ENCODE measurements around the gene RCOR3. TPM values are rescaled to one million over a fixed set of nuclear protein-coding genes. Genes with fewer than 3 reads are reported as not detected.
"Not testable (repeated sequence)": the region's sequence is repeated elsewhere in the genome, so short reads cannot be mapped to it uniquely, and the experiment has no call there.

RCOR3 gene
- total RNA-seq, 1 experiment from 2014 or later: 15.6 TPM

DNA sequence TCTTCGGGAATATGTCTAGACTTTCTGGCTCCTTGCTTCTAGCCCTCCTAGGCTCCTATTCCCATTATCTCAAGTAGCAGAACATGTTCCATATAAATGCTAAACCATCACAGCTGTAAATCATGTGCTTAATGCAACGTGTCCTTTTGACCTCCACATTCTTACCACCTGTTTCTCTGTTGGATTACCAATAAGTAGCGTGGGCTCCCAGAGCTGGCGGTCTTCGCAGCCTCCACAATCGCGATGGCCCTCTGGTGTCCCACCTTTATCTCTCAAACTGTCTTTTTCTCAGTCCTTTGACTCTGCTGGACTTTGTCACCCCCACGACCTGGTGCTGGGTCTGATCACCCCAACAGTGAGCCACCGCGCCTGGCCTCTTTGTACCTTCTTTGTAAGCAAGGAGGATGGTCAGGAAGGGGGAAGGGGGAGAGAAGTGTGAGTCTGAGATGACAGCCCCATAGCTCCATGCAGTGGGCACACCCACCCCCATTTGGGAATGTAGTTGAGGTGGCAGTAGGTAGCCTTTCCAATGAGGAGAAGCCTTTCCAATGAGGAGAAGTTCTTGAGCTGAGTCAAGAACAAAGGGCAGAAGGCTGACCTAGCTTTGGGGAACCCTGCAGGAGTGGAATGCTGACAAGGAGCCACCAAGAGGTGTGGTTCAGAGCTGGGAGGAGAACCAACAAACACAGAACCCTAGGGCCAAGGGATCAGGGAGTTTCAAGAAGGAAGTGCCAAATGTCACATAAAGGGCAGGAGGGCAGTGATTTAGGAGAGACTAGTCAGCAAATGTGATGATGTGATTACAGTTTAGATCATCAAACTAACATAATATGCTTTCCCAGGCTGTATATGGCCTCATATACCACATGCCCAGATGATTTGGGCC, 81.7 kb downstream of the RCOR3 start:
- no peak for DNase-seq (ENCODE audit: low read depth)

DNA sequence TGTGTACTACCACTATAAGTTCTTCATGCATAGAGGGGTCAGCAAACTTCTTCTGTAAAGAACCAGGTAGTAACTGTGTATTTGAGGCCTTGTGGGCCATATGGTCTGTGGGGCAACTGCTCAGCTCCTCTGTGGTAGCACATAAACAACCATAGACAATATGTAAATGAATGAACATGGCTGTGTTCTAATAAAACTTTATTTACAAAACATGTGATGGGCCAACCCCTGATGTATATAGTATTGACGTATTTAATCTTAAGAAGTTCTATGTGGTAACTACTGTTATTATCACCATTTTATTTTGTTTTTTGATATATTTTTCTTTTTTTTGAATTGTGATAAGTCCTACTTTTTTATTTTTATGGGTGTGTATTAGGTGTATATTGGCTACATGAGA, 82.8 kb downstream of the RCOR3 start:
- DNase-seq (ENCODE audit: low read depth): no peak

DNA sequence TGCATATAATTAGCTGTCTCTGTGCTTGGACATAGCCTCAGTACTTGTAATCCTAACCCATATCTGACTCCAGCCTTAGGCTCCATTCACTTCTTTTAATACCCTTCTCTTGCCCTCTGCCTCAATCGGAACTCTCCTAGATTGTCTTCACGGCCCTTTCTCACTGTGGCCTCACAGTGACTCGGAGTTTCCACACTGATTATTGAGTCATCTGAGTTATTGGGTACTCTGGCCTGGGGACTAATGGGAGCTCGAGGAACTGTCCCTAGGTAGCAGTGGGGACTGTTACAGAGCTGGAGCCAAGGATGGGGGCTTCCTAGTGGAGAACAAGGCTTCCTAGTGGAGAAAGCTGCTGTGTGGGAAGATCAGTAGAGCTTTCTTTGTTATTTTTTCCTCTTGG, 84.4 kb downstream of the RCOR3 start:
- DNase-seq (ENCODE audit: low read depth): no peak

DNA sequence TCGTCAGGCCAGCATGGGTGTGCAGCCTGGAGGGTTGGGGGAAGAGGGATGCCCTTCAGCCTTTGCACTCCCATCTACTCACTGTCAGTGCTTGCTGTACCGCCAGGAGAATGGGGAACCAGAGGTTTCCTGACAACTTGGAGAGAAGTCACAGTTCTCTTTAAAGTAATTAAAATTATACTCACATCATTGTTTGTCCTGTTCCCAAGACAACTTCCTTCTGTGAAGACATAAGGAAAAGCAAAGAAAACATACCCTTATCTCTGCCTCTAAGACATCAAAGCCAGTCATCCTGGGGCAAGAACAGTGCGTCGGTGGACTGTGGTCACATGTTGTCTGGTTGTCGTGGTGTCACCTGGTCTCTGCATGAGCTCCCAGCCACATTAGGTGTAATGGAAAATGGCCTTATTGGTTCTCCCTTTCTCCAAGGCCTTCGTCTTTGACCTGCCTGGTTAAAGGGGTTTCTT, 85.0 kb downstream of the RCOR3 start:
- no peak for DNase-seq (ENCODE audit: low read depth)

DNA sequence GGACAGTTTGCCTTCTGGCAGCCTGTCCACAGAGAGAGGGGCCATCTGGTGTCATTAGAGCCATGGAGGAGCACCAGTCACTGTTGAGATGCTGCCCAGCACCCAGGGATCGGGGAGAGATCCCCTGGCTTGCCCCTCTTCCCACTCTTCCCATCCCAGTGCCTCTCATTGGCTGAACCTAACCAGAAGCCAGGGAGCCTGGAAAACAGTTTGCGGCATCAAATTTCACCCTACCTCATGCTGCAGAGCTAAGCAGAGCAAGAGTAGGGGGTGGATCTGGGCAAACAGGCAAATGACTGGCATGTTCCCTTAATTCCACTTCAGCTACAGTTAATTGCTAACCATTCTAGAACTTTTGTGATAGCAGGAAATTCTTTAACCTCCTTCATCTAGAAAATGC, 86.6 kb downstream of the RCOR3 start:
- DNase-seq (ENCODE audit: low read depth): no peak

DNA sequence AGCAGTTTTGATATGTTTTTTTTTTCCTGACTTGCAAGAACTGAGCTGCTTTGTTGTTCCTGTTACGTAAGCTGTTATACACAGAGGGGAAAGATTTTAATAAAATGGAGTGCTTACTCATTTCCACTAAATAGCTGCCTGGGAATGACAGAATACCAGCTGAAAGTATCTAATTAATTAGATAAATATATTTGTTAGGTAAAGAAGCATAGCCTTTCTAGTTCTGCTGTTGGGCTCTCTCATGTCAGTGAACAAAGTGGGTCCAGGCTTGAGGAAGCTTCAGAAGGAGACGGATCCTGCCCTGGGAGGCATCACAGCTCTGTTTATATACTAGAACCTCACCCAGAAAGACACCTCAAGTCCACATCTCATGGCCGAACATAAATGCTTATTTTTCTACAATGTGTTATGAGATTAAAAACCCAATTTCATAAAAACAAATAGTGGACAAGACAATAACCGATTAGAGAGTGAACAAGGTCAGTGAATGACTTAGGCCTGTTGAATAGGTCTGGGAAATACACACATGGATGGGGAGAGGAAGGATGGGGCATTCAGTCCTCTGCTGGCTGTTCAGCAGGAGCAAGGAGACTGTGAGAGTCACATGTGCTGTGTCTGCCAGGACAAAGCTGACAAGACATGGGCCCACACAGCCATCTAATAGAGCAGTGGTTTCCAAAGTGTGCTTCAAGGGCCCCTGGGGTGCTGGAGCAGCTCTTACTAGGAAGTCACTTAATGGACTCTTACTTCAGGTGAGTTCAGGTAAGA, 88.1 kb downstream of the RCOR3 start:
- no peak for DNase-seq (ENCODE audit: low read depth)

DNA sequence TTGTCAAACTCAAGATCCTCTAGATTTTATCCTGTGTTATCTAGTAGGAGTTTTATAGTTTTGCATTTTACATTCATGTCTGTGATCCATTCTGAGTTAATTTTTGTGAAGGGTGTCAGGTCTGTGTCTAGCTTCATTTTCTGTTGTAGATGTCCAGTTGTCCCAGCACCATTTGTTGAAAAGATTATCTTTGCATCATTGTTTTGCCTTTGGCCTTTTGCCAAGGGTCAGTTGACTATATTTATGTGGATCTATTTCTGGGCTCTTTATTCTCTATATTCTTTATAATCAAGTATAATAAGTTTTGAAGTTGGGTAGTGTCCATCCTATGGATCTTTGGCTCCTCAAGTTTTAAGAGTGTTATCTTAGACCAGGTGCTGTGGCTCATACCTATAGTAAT, 89.4 kb downstream of the RCOR3 start:
- DNase-seq (ENCODE audit: low read depth): no peak

DNA sequence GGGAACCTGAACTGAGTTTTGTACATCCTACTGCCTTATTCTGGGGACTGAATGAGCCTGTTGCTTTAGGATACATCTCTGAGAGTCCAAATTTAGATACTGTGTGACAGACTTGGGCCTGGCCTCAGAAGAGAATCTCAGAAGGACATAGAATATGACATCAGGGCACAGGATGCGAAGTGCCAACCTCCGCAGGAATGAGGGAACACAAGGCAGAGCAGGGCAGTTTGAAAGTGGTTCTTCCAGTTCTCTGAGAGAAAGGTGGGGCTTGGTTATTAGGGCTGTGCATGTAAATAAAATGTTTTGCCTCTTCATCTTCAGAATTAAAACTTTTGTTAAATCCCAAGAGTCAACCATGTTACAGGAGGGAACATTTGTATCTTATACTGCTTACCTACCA, 90.6 kb downstream of the RCOR3 start:
- DNase-seq (ENCODE audit: low read depth): no peak

DNA sequence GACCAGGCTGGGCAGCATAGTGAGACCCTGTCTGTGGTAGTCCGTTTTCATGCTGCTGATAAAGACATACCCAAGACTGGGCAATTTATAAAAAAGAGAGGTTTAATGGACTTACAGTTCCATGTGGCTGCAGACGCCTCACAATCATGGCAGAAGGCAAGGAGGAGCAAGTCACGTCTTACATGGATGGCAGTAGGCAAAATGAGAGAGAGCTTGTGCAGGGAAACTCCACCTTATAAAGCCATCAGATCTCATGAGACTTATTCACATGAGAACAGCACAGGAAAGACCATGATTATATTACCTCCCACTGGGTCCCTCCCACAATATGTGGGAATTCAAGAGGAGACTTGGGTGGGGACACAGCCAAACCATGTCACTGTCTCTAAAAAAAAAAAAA, 92.9 kb downstream of the RCOR3 start:
- DNase-seq (ENCODE audit: low read depth): not testable (repeated sequence)

DNA sequence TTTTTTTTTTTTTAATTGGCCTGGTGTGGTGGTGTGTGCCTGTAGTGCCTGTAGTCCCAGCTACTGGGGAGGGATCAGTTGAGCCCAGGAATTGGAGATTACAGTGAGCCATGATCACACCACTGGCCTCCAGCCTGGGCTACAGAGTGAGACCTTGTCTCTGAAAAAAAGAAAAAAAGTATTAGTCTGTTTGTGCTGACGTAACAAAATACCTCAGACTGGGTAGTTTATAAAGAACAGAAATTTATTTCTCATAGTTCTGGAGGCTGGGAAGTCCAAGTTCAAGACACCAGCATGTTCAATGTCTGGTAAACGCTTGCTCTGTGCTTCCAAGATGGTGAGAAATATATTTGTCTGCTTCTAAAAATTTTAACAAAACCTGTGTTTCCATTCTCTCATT, 93.3 kb downstream of the RCOR3 start:
- no peak for DNase-seq (ENCODE audit: low read depth)

DNA sequence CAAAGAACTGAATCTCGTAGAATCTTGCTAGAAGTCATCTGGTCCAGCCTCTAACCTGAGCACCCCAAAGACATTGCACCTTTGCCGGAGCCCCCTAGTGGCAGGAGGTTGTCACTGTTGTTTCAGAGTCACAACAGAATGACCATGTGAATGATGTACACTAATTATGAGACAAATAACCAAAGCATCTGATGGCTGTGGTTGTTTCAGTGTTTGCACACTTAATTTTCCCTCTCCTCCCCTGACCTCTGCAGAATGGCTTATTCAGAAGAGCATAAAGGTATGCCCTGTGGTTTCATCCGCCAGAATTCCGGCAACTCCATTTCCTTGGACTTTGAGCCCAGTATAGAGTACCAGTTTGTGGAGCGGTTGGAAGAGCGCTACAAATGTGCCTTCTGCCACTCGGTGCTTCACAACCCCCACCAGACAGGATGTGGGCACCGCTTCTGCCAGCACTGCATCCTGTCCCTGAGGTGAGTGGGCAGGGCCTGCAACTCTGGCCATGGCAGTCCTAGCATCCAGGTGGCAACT, 93.9 kb downstream of the RCOR3 start:
- DNase-seq (ENCODE audit: low read depth): peak; percentile 41

DNA sequence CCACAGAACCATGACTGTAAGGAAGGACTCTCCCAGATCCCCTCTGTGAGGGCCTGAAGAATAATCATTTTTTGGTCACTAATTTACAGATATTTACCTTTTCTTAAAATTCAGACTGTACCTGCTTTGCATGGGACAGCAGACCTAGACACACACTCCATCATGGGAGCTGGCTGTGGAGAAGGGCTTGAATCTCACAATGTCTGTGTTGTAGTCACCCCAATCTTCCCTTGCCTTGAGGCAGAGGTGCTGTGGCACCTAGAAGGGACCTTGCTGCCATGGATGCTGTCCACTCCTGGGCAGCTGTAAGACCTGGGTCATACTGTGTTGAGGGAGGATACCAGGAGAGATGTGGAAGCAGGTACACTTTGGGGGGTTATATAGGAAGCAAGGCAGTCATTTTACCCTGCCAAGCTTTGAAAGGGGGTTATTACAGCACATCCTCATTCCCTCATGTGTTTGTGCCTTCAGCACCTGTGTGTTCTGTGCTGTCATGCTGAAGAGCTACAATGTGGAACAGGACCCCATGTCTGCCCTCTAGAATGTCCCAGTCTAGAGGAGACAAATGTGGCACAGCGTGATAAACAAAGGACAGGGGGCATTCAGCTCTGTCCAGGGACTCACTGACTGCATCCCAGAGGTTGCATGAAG, 94.5 kb downstream of the RCOR3 start:
- no peak for DNase-seq (ENCODE audit: low read depth)

DNA sequence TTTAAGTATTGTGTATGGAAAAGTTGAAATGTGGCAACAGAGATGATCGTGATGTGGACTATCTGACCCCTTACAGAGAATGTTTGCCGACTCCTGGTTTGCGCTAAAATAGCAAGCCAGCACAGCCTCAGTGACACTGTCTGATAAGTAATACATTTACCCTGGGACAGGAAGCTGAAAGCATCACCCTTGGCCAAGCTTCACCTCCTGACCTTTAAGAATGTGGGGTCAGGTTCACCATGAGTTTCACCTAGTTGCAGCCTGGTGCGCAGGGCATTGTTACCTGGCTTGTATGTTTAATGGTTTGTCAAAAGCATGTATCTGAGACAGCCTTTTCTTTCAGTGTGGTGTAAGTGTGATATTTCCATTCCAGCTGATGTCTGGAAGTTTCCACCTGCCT, 96.7 kb downstream of the RCOR3 start:
- DNase-seq (ENCODE audit: low read depth): no peak

DNA sequence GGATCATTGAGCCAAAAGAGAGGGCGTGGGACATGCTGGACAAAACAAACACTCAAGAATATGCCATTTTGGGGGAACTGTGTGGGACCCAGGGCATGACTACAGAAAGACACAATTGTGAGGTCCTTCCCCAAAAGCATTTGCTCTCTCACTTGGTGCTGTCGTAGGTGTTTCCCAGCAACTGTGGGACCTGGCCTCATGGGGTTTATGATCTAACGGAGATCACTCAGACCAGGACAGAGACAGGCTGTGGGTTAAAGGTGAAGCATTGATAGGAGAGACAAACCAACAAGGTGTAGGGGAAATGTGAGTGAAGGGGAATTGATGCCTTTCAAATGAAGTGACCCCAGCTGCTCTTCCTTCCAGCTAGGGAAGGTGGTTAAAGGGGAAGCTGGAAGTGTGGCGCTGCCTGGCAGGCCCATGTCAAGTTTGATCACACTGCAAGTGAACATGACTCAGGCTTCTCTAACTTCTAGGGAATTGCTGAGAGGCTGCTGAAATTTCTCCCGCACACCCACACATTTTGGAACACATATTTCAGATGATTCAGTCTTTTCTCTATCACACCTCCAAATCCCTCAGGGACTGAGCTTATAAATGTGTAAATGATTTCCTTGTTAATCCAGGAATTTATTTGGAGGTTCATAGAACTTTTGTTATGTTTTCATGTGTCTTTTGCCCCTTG, 97.7 kb downstream of the RCOR3 start:
- DNase-seq (ENCODE audit: low read depth): no peak

DNA sequence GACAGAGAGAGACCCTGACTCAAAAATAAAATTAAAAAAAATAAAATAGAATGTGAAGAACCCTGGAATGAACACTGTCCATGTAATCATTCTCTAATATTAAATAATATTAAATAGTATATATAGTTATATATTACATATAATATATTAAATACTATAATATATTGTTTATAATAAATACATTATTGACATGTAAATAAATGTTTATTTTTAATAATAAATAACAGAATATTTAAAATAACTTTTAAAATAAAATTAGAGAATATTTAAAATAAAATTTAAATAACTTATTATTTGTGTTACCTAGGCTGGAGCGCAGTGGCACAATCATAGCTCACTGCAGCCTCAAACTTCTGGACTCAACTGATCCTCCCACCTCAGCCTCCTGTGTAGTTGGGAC, 99.5 kb downstream of the RCOR3 start:
- DNase-seq (ENCODE audit: low read depth): no peak

DNA sequence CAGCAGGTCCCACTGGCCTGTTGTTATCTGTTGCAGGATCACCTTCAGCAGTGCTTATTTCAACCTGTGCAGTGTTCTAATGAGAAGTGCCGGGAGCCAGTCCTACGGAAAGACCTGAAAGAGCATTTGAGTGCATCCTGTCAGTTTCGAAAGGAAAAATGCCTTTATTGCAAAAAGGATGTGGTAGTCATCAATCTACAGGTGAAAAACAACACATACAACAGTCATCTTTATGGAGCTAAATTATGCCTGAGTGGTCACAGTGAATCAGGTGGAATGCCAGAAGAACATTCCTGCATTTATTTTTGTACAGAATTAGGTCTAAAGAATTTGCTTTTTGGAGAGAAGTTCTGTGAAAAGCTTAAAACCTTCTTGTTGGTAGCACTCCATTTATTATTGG, 100.7 kb downstream of the RCOR3 start:
- DNase-seq (ENCODE audit: low read depth): no peak

DNA sequence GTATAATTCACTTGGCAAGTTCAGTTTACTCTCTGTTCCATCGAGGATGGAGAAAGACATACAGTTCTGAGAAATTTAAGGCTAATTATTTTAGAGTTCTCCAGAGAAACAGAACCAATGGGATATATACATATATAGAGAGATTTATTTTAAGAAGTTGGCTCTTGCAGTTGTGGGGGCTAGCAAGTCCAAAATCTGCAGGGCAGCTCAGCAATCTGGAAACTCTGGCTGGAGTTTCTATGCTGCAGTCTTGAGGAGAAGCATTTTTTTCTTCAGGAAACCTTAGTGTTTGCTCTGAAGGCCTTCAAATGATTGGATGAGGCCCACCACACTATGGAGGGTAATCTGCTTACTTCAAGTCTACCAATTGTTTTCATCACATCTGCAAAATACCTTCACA, 102.0 kb downstream of the RCOR3 start:
- no peak for DNase-seq (ENCODE audit: low read depth)

All from RPMI7951 (cell line).